GM21619 (cell line): Measurements from ENCODE around the gene EDNRA.
"Not testable (repeated sequence)": the region's sequence is repeated elsewhere in the genome, so short reads cannot be mapped to it uniquely, and the experiment has no call there.

Experiments
- ATAC-seq: cut with Tn5 transposase; IDR thresholded peaks from one replicate; pipeline ENCODE4 v1.9.1; 2021; ENCODE audit not compliant: unreplicated experiment

EDNRA gene

DNA sequence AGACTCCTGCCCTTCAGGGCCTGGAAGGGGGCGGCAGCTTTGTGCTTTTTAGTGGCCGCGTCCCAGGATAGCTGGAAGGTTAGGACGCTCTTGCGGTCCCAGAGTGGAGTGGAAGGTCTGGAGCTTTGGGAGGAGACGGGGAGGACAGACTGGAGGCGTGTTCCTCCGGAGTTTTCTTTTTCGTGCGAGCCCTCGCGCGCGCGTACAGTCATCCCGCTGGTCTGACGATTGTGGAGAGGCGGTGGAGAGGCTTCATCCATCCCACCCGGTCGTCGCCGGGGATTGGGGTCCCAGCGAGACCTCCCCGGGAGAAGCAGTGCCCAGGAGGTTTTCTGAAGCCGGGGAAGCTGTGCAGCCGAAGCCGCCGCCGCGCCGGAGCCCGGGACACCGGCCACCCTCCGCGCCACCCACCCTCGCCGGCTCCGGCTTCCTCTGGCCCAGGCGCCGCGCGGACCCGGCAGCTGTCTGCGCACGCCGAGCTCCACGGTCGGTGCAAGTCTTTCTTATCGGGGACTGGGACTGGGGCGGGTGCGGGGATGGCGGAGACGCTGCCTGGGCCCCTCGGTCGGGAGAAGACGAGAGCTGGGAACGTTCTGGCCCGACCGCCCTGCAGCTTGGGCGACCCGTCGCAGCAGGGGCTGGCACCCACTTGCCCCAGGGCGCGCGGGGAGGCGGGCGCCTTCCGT is at the start of gene EDNRA:
EDNRA (plus strand) TSS at position 207 of the 686 bp plus-strand sequence. CDS start 4,585 bp downstream, outside the sequence.
- no peak for ATAC-seq

DNA sequence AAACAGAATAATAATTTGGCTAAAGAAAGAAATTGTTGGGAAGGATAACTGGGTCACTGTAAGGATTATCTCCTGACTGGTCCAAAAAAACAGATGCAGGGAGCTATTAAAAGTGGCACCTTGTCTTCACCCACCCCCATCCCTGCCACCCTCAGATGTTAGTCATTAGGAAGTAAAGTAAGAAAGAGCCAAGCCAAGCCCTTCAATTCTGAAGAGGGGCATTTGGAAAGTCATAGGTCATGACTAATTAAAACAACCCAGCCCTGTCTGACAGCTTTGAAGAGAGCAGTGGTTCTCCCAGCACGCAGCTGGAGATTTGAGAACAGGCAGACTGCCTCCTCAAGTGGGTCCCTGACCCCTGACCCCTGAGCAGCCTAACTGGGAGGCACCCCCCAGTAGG is 46.5 kb upstream of the EDNRA start:
- not testable (repeated sequence) for ATAC-seq

DNA sequence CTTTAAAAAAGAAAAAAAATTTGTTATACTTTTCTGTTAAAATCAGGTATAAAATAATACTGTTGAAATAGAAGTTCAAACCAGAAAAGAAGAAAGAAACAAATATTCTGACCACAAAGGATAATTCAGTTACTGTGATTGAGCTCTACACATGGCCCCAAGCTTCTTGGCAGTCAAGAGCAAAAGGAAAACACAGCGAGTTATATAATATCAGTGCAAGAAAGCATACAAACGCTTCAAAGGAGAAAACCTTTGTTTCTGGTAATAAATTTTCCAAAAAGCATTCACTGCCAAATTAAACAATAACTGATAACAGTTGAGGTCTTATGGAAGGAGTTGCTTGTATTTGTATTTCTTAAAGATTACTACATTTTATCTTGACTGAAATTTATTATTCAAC is 40.5 kb upstream of the EDNRA start:
- ATAC-seq, result no peak

DNA sequence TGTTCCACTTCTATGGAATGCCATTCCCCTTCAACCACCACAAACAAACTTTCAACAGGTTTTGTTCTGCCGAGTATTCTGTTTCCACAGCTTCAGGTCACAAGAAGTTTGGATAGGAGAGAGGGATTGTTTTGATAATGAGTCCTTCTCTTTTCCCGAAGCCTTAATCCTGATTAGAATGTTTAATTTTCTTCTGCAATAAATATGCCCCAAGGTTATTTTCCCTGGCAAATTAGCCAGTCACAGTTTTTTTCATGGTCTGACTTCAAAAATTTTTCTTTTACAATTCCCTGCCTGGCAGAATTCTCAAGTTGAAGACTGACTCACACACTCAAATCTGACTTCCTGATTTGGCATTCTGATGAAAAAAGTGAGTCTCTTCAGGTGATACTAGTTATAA is 33.1 kb upstream of the EDNRA start:
- ATAC-seq, result no peak

DNA sequence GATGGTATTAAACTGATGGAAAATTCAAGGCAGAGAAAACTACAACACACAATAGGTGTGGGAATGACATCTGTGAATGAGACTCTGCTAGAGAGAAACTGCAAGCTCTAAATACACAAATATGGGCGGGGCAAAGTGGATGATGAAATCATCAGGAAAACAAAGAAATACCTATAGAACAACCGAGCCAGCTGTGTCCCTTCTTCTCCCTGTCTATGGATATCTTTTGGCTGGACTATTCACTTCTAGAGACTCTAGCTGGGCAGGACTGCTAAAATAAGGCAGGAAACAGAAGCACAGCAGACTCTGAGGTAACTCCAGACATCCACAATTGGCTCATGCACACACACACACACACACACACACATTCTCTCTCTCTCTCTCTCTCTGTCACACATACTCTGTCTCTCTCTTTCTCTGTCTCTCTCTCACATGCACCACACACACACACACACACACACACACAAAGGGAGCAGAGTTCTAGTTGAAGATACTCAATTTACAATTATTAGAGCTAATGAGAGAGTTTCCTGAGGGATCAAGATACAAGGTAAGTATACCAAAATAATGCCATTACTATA is 27.2 kb upstream of the EDNRA start:
- no peak for ATAC-seq

DNA sequence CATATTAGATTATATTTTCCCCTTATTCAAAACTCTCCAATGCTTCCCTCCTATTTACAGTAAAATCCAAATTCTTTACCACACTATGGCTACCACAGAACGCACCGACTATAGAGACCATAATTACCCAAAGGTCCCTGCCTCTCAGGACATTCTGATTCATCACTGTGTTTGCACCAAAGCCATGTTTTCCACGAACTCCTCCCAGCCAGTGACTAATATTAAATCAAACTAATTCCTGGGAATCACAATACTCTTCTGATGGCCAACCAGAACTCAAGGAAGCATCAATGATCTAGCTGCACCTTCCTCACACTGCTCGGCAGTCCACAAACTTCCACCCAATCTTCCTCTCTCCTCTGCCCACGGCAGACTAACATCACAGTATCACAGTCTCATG is 24.2 kb upstream of the EDNRA start:
- ATAC-seq, result no peak

DNA sequence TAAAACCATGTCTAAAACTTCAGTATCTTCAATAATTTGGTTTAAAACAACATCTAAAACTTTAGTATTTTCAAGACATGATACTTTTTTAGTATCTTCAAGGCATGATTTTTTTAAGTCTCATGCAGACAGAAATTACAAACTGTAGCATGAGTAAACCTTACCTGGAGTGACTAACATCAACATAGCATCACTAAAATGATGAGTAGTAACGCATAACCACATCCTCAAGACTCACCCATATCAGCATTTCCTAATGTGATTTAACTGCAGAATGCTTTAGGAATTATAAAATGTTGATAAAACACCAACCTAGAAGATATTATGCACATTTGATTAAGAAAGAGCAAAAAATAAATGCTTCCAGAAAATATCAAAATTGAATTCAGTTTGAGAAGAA is 19.7 kb upstream of the EDNRA start:
- no peak for ATAC-seq

DNA sequence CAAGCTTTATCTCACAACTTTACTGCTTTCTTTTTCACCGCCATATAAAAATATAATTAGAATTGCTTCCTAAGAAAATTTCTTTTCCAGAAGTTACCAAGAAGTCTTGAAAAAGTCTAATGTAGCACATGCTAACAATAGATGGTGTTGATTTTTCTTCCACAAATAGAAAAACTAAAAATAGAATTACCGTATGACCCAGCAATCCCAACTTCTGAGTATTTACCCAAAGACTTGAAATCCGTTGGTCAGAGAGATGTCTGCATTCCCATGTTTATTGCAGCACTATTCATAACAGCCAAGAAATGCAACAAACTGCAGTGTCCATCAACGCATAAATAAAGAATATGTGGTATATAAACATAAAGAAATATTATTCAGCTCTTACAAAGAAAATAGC is 17.8 kb upstream of the EDNRA start:
- ATAC-seq, result no peak

DNA sequence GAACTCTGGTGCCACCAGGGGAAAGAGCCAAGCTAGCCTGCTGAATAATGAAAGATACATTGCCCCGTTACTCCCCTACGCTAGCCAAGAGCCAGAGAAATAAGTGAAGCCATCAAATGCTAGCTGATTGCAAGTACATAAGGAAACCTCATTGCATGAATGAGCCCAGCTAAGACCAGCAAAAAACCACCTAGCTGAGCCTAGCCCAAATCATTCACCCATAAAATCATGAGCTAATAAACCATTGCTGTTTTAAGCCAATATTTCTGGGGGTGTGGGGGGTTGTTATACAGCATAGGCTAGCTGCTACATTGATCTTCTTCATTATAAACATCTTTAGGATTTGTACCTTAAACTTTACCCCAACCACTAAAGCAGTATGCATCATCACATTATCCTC is 15.4 kb upstream of the EDNRA start:
- no peak for ATAC-seq

DNA sequence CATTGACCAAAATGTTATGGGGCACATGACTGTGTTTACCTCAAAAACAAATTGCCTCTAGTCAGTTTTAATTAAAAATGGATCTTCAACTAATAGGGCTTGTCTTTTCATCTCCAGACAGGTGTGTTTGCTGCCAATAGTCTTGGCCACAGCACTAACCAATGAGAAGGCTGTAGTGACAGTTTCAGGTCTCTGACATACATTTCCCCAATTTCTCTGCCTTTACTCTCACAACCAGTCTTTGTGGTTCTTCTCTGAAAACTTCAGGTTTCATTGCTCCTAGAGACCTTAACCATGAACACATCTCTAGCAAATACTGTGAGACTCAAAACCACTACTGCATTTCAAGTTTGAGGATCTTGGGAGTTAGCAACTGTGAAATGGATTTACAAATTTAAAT is 3.5 kb upstream of the EDNRA start:
- peak; percentile 67 for ATAC-seq

DNA sequence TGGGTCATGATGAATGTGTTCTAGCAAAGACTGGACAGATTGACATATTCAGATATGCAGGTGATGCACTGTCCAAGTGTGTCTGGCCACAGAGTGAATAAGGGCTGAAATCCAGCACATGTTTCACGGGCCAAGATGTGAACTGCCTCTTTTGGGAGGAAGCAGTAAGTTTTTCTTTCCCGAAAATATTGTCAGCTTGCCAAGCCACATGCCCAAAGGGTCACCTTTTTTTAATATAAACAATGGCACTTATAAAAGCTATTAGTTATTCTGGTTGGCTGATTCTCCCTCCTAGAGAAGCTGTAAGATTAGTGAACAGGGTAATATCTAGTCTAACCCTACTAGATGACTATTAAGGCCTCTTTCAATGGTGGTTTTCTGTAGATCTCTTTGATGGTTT is 1.5 kb upstream of the EDNRA start:
- no peak for ATAC-seq

DNA sequence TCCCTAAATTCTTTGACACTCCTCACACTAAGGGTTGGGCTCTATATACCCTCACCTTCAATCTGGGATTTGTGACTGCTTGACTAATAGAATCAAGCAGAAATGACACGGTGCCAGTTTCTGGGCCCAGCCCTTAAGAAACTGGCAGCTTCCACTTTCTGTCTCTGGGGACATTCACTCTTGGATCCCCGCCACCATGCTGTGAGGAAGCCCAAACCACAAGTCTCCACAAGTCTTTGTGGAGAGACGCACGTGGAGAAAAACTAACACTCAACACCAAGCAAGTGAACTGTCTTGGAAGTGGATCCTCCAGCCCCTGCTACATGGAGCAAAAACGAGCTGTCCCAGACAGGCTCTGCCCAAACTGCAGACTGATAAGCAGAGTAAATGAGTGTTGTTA is 1.1 kb upstream of the EDNRA start:
- no peak for ATAC-seq

DNA sequence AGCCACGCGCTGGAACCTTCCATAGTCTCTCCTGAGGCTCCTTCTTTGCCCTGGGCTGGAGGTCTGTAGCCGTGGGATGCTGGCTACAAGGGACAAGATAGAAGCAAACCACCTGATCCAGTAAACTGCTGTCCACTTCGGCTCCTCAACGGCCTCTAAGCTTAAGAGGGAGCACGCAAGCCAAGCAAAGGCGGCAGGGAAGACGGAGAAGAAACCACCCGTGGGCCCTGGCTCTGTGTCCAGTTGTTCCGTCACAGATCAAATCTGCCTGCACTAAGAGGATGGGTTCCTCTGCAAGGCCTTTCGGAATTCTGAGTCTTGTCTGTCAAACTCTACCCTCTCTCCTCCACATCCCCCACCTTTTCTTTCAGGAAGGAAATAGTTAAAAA is 401 bp upstream of the EDNRA start:
- ATAC-seq, result no peak

DNA sequence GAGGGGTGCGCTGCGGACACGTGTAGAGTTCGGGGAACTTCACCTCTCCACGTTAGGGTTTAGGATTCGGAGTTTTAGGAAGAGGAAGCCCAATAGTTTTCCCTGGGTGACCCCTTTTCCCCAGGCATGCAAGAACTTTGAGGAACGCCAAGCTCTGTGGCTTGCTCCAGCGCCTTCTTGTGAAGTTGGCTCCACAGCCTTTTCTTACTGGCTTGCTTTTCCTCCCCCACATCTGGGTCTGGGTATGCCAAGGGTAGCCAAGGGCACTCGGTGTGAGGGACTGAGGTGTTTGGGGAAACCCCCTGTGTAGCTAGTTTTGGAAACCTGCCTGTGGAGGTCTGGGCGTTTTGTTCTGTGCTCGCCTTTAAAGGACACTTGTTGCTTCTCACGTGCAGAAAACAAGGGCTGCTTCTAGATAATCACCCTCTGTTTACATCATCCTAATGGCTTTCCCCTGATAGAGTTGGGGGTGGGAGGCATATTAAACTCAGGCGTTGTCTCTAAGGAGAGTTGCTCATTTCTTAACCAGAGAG is 746 bp downstream of the EDNRA start:
- no peak for ATAC-seq

DNA sequence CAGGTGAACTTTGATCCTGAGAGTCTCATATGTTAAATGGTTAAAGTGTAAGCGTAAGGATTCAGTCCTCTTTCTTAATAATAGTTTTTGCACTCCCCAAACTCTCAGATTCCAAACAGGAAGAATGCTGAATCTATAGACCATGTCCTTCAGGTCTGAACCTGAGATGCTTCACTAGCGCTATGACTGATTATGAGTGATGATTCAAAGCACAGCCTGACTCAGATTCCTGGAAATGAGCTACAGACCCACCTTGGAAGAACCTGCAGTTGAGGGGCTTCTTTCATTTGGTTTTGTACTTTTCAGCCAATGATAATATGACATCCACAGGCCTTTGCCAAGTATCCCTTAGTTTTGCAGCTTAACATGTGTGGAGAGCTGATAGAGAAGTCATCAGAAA is 1.4 kb downstream of the EDNRA start:
- ATAC-seq, result no peak

DNA sequence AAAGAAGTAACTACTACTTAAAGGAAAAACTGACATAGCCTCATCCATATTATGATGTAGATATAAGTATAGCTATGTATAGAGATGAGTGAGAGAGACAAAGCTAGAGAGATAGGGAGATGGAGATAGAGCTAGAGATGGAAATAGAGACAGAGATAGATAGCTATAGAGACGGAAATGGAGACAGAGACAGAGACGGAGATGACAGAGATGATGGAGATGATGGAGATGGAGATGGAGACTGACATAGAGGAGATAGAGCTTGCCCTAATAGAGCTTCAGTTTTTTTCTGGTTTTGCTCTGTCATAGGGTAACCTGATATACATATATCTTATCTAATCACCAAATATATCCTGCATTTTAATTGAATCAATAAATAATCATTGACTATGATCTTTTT is 4.3 kb downstream of the EDNRA start:
- ATAC-seq, result no peak

DNA sequence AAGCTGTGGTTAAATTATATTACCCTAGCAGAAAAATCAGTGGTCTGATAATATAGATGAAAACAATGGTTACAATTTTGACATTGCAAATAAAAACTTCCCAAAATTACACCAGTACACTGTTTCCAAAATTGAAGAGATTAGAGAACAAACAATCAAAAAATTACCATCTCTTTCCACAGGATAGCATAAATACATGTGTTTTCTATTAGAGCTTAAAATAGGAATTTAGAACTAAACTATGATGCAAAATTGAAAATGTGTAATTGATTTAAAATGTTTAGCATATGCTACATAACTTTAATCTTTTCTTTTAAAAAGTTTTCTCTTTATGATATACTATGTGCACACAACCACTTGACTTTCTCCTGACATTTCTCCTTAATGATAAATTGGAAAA is 6.7 kb downstream of the EDNRA start:
- ATAC-seq, result no peak

DNA sequence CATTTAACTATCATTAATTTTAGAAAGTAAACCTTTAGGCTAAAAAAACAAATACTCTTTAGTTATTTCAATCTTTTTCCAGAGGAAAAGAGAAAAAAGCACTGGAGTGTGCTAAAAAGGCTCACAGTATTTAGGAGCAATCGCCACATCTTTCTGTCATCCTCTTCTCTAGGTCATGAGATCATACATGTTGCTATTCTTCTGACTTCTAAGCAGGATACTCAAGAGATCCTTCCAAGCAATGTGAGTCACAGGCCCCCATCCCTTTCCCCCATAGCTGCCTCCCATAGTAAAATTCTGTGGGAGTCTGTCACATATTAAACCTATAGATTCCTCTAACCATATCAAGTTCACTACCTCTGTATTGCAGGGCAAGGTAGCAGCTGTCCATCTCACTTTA is 7.7 kb downstream of the EDNRA start:
- ATAC-seq, result no peak

DNA sequence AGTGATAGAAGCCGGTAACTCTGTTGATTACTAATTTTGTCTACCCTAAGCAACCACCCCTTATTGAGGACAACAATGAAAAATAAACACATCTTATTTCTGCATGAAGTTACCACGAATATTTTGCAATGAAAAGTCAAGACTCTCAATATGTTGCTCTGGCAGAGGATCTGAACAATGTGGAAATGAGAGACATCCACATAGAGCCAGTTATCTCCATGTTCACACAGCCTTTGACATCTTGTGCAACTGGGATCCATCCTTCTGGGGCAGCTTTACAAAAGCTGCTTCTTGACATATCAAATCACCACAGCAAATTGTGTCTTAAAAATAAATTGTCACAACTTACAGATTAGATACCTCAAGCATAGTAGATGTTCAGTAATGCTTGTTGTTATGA is 10.2 kb downstream of the EDNRA start:
- ATAC-seq, result no peak

DNA sequence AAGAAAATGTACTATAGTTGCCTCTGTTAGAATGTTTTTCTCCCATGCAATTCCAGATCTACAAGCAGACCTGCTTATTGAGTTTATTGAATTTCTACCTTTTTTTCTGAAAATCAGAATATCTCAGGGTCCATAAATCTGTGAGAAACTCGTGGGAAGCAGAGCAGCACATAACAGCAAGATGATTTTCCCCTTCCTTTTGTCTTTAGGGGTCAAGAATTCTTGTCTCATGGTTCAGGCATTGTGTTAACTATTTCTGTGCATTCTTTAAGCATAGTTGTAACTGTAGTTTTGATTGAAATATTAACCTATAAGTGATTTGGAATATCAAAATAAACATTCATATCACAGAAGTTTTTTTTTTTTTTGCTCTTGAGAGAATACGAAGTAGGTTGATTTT is 11.4 kb downstream of the EDNRA start:
- no peak for ATAC-seq

DNA sequence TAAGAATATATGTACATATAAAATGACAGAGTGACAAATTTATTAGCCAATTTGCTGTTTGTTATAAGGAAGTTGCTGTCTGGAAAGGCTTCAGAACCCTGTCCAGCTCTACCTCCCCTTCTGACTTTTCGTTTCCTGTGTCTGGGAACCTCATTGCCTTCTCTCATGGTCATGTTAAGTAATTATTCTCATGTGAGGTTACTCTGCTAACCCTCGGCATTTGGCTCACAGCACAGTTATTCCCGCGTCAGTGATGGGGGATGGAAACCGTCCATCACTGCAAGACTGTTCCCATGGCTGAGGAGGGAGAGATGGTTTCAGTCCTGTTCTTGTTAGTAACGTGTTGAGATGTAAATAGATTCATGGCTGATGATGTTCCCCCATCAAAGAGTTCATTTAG is 11.9 kb downstream of the EDNRA start:
- no peak for ATAC-seq

DNA sequence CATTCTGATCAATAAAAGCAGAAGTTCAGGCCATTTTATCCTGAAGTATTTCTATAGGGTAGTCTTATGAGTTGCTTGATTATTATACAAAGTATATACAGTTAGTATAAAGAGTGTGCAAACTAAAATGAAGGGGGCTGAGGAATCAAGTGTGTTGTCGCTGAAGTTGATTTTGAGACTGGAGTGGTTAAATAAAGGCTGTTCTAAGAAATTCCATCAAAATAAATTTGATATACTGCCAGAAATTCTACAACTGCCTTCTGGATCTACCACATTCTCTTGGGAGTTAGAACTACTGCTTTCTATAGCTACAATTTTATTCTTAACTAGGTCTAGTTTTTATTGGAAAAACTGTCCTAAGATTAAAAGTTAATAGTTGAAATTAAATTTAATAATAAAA is 12.4 kb downstream of the EDNRA start:
- ATAC-seq, result no peak

DNA sequence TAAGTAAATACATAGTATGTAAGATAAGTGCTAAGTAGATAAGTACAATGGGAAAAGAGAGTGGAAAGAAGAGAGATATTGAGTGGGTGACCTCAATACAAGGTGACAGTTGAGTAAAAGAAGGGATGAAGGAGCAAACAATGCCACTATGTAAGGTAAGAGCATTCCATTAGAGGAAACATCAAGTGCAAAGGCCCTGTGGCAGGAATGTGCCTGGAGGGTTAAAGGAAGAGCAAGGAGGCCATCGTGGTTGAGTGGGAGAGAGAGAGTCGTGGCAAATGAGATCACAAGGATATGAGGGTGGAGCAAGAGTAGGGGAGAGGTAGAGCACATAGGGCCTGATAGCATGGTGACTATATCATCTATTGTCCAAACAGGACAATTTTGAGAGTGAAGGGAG is 13.4 kb downstream of the EDNRA start:
- ATAC-seq, result no peak
